ENCODE data around the gene PDE3A.

- TF ChIP-seq CTCF (IDR thresholded peaks at IDR 0.05) (no peak), EP300 (IDR thresholded peaks at IDR 0.05; ENCODE audit: low read depth) (no peak)
Observed at GRCh38 chr12:20528208-20528607, 159.9 kb downstream of the PDE3A start.

Measured in transverse colon (tissue), 3 donors.